ENCODE results near the gene MAP3K15. TPM values are rescaled to one million over a fixed set of nuclear protein-coding genes. Genes with fewer than 3 reads are reported as not detected.
A peak's percentile ranks its signal among the peaks of the same experiment; 100 is the strongest.

The MAP3K15 gene
- total and polyA plus RNA-seq, 2 of the 13 experiments (the other 11 are each of a cell fraction or from before 2014, with no cell fraction given): 3.9 to 6.4 TPM

GRCh38 chrX:19343535-19344408 lies 171.5 kb downstream of the MAP3K15 start, which contains the start of gene PDHA1 (continued):
- TF ChIP-seq ZGPAT (CRISPR knock-in tag; IDR thresholded peaks at IDR 0.05): peak; percentile 61; the same call in 1 of the 2 replicates
- TF ChIP-seq HNF1B (CRISPR knock-in tag; IDR thresholded peaks at IDR 0.05): 0 out of 2 replicates have a peak, but pooled peaks have one; percentile 37
- TF ChIP-seq DMAP1 (CRISPR knock-in tag; IDR thresholded peaks at IDR 0.05): peak; percentile 65; the same call in 1 of the 2 replicates
- no peak for TF ChIP-seq ZNF331 (CRISPR knock-in tag; IDR thresholded peaks at IDR 0.05)
- TF ChIP-seq ZNF572 (CRISPR knock-in tag; IDR thresholded peaks at IDR 0.05): no peak
- no peak for TF ChIP-seq KDM4B (CRISPR knock-in tag; IDR thresholded peaks at IDR 0.05)
- TF ChIP-seq SP1 (IDR thresholded peaks at IDR 0.05): no peak
- TF ChIP-seq SP1 (CRISPR knock-in tag; IDR thresholded peaks at IDR 0.05): peak; percentile 65
- peak; percentile 74; the same call in 1 of the 2 replicates for TF ChIP-seq ZNF501 (CRISPR knock-in tag; IDR thresholded peaks at IDR 0.05)
- TF ChIP-seq ZHX1 (CRISPR knock-in tag; IDR thresholded peaks at IDR 0.05; ENCODE audit: low read depth): no peak; the same call in 1 of the 2 replicates
- TF ChIP-seq ZNF879 (CRISPR knock-in tag; IDR thresholded peaks at IDR 0.05): no peak
- TF ChIP-seq BORCS8-MEF2B (CRISPR knock-in tag; IDR thresholded peaks at IDR 0.05): peak; percentile 72; the same call in 1 of the 2 replicates
- TF ChIP-seq ZNF672 (CRISPR knock-in tag; IDR thresholded peaks at IDR 0.05): no peak
- TF ChIP-seq ZBTB2 (CRISPR knock-in tag; IDR thresholded peaks at IDR 0.05; ENCODE audit: low read depth): 0 out of 2 replicates have a peak, but pooled peaks have one; percentile 39
- TF ChIP-seq ZNF512 (CRISPR knock-in tag; IDR thresholded peaks at IDR 0.05): no peak
